GM21360 (cell line): ENCODE measurements around the gene MRTFA.
"Not testable (repeated sequence)": the region's sequence is repeated elsewhere in the genome, so short reads cannot be mapped to it uniquely, and the experiment has no call there.

Experiments
- ATAC-seq: cut with Tn5 transposase; IDR thresholded peaks from one replicate; pipeline ENCODE4 v1.9.1; 2021; ENCODE audit warnings: mild to moderate bottlenecking, moderate library complexity; ENCODE audit not compliant: unreplicated experiment

The MRTFA gene

DNA sequence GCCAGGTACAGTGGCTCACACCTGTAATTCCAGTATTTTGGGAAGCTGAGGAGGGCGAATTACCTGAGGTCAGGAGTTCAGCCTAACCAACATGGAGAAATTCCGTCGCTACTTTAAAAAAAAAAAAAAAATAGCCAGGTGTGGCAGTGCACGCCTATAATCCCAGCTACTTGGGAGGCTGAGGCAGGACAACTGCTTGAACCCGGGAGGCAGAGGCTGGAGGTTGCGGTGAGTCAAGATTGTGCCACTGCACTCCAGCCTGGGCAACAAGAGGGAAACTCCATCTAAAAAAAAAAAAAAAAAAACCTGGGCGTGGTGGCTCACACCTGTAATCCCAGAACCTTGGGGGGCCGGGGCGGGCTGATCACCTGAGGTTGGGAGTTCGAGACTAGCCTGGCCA is 37.8 kb downstream of the MRTFA start:
- ATAC-seq = not testable (repeated sequence)

DNA sequence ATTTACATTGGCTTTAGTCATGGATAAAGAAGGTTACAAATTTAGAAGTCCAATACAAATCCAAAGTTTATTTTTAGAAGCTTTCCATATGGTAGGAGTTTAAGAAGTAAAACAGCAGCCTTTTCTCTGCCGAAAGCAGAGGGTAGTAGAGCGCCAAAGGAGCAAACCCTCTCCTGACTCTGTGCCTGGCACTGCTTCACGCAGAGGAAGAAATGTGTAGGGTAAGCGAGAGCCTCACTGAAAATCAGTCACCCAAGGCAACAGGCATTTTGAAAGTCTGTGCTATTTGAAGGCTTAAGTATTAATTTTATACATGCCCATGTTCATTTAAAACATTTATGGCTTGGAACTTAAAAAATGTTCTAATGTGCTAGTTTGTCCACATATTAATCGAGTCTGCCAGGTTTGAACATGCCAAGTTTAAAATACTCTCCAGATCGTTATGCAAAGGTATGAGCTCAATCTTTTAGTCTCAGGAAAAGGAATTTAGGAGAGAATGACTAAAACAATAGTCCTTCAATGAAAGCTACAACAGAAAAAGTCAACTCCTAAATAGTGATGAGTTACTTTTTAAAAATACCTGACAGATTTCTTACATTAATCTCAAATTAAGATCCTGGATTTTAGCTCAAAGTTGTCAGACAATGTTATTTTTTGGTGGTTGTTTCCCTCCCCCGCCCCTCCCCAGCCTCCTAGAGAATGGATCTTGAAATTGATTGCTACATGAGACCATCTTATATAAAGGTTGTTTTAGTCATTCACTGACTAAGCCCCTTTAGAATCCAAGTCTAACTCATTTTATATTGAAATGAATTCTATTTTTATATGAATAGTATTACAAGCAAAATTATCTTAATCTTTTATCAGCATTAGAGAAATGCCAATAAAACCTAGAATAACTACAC is 38.7 kb downstream of the MRTFA start:
- ATAC-seq = no peak

DNA sequence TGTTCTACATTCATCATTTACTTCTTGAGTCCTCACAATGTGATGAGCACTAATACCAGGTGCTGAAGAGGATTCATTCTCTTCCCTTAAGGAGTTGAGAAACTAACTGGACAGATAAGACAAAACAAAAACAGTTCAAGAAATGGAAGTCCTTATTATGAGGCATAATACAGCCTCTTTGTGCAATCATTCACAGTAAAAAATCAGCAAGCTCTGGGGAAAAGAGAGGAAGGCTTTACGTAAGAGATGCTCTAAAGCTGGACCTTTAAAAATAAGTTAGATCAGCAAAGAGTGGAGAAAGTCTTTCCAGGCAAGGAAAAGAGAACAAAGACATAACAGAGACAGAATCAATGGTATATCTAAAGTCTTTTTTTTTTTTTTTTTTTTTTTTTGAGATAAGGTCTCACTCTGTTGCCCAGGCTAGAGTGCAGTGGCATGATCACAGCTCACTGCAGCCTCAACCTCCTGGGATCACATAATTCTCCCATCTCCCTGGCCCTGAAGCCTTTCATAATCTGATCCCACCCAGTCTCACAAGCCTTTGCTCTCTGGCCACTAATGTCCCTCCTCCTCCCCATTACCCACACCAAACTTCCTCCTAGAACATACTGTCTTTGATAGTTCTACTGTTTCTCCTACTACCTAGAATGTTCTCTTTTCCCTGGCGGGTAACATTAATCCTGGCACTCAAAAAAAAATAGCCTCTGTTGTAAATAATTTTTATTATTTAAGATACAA is 40.9 kb downstream of the MRTFA start:
- no peak for ATAC-seq

DNA sequence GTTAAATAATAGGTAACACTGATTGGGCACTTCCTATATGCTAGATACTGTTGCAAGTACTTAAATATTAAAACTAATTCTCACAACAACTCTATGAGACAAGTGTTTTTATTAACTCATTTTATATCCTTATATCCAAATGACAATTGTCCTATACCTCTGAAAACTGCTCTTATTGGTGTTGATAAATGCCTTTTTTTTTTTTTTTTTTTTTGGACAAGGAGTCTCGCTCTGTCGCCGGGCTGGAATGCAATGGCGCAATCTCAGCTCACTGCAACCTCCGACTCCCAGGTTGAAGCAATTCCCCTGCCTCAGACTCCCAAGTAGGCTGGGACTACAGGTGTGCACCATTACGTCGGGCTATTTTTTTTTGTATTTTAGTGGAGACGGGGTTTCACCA is 41.6 kb downstream of the MRTFA start:
- no peak for ATAC-seq

DNA sequence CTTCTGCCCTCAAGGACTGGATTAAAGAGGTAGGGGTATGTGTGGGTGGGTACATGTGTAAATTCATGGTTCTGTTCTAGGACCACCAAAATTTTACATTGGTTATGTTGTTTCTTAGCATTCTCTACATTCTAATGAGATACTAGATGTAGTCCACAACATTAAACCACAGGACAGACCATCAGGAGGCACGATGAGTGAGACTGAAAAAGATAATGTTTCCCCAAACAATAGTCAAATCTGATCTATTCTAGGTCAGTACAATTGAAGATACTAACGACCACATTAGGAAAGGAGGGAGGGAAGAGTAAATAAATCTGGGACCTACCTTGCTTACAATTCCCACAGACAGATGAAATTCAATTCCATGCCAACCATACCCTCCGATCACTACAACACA is 42.2 kb downstream of the MRTFA start:
- no peak for ATAC-seq

- ATAC-seq = no peak
Observed at GRCh38 chr22:40593460-40594273, 42.9 kb downstream of the MRTFA start.

GRCh38 chr22:40592352-40593113 is 44.0 kb downstream of the MRTFA start:
- ATAC-seq = no peak

- no peak for ATAC-seq
Observed at GRCh38 chr22:40588726-40589125, 47.8 kb downstream of the MRTFA start.

- no peak for ATAC-seq
Observed at GRCh38 chr22:40586781-40587180, 49.7 kb downstream of the MRTFA start.

- ATAC-seq = no peak
Observed at GRCh38 chr22:40585310-40585751, 51.2 kb downstream of the MRTFA start.

DNA sequence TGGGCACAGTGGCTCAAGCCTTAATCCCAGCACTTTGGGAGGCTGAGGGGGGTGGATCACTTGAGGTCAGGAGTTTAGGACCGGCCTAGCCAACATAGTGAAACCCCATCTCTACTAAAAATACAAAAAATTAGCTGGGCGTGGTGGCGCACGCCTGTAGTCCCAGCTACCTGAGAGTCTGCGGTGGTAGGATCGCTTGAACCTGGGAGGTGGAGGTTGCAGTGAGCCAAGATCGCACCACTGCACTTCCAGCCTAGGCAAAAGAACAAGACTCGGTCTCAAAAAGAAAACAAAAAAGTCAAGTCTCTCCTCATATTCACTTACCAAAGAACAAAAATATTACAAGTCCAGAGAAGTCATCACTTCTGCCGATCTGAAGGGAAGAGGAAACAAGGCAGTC is 51.8 kb downstream of the MRTFA start:
- not testable (repeated sequence) for ATAC-seq

GRCh38 chr22:40583053-40583741 is 53.3 kb downstream of the MRTFA start:
- ATAC-seq = no peak

GRCh38 chr22:40582063-40582462 is 54.5 kb downstream of the MRTFA start:
- no peak for ATAC-seq

GRCh38 chr22:40580631-40581030 is 55.9 kb downstream of the MRTFA start:
- no peak for ATAC-seq

GRCh38 chr22:40578171-40578570 is 58.3 kb downstream of the MRTFA start:
- ATAC-seq = no peak

- no peak for ATAC-seq
Observed at GRCh38 chr22:40572976-40573375, 63.5 kb downstream of the MRTFA start.

DNA sequence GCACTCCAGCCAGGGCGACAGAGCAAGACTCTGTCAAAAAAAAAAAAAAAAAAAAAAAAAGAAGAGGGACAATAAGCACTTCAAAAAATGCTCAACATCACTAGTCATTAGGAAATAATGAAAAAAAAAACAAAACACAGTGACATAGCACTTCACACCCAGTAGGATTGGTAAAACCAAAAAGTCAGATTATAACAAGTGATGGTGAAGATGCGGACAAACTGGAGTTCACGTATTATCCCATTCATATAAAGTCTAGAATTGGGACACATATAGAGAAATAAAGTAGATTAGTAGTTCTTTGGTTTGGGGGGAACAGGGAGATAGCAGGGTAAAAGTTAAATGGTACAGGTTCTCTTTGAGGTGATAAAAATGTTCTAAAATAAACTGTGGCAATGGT is 64.6 kb downstream of the MRTFA start:
- ATAC-seq = no peak

GRCh38 chr22:40567626-40568328 is 68.7 kb downstream of the MRTFA start:
- ATAC-seq = no peak

GRCh38 chr22:40567106-40567505 is 69.4 kb downstream of the MRTFA start:
- ATAC-seq = no peak
